HEK293T (cell line): ENCODE results near the gene COBLL1.

Experiments
- ARNT ChIP-seq: fragments of 450-650 bp; IDR thresholded peaks from 2 replicates; pipeline ENCODE4 v1.6.1; 2017; ENCODE audit warnings: mild to moderate bottlenecking
- BHLHE40 ChIP-seq: fragments of 450-650 bp; IDR thresholded peaks from 2 replicates; pipeline ENCODE4 v1.6.1; 2016; ENCODE audit warnings: mild to moderate bottlenecking, moderate library complexity, borderline replicate concordance
- CTBP1 ChIP-seq: fragments of 450-650 bp; IDR thresholded peaks from 2 replicates; pipeline ENCODE4 v1.6.1; 2016; ENCODE audit warnings: borderline replicate concordance

DNA sequence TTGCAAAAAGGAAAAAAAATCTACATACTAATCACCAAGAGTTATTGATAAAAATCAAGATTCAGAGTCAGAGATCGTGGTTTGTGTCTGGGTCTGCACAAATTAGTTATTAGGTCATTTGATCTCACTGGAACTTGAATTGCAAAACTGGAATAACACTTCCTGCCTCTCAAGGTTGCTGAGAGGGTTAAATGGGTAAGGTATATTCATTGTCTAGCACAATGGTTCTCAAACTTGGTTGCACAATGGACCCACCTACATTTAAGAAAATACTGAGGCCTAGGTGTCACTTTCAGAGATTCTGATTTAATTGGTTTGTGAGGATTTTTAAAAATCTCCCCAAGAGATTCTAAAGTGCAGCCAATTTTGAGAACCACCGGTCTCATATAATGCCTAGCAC is 84.8 kb downstream of the COBLL1 start:
- TF ChIP-seq CTBP1 (no peak), ARNT (no peak), BHLHE40 (no peak)
